Breast epithelium (tissue), 4 donors: ENCODE data around the gene TENM4. TPM values are rescaled to one million over a fixed set of nuclear protein-coding genes. Genes with fewer than 3 reads are reported as not detected.

Experiments used
- DNase-seq, 2 donors: peaks; one replicate each; pipeline ENCODE4 v3.0.0-alpha.2; 2019; ENCODE audit warnings: low spot score in 2 of 2
- H3K27ac ChIP-seq, 2 donors: fragments of 200-600 bp; sonication (generic) in 1 of 2; one replicate each; pipeline ENCODE4 v1.5.1; 2016 to 2019; ENCODE audit warnings: mild to moderate bottlenecking in 1 of 2
- H3K27me3 ChIP-seq, 2 donors: fragments of 200-600 bp; sonication (generic) in 1 of 2; one replicate each; pipeline versions ENCODE4 v1.5.1 to v1.6.0; 2017 to 2019; ENCODE audit warnings: control low read depth in 1 of 2, mild to moderate bottlenecking in 1 of 2
- H3K36me3 ChIP-seq: fragments of 200-600 bp; one replicate; pipeline ENCODE4 v1.5.1; 2019
- H3K4me1 ChIP-seq, 2 donors: fragments of 200-600 bp; sonication (generic); one replicate each; pipeline ENCODE4 v1.5.1; 2016 to 2019; ENCODE audit warnings: control low read depth in 1 of 2
- H3K4me3 ChIP-seq, 3 donors: fragments of 200-600 bp; sonication (generic); 1 replicate in 2 of 3; 2 replicates in 1 of 3; pipeline ENCODE4 v1.5.1; 2016 to 2019; ENCODE audit warnings: mild to moderate bottlenecking in 3 of 3, moderate library complexity in 2 of 3
- H3K9me3 ChIP-seq, 2 donors: fragments of 200-600 bp; sonication (generic) in 1 of 2; one replicate each; pipeline ENCODE4 v1.5.1; 2016 to 2019; ENCODE audit warnings: control low read depth in 1 of 2
- POLR2A ChIP-seq: fragments of 450-650 bp; IDR thresholded peaks from one replicate; pipeline ENCODE4 v1.6.1; 2016; ENCODE audit warnings: antibody characterized with exemption, mild to moderate bottlenecking, moderate library complexity
- POLR2AphosphoS5 ChIP-seq, 3 donors: sonication (generic); formaldehyde crosslinking; IDR thresholded peaks; one replicate each; pipeline ENCODE4 v1.6.1; 2017; ENCODE audit warnings: antibody characterized with exemption in 3 of 3
- intact Hi-C: fragments of 100-400 bp; cut with DNase I; formaldehyde crosslinking; loops from one replicate; pipeline ENCODE4 v1.15.1; 2023; ENCODE audit warnings: low total_unique reads
- total RNA-seq, 3 donors: library from RNA; depleted of rRNA; stranded (reverse); fragments of >200 nt; gene quantifications; one replicate each; pipeline ENCODE4 v1.1.0, GENCODE V29; 2016
- TF ChIP-seq, protein P1 (sequence below), 3 donors: fragments of 450-650 bp; IDR thresholded peaks; one replicate each; pipeline ENCODE4 v1.5.1; 2016 to 2017; ENCODE audit warnings: antibody characterized with exemption in 3 of 3, mild to moderate bottlenecking in 3 of 3, moderate library complexity in 3 of 3

TENM4 gene
- total RNA-seq, 3 donors from 2014 or later = 0.29 to 7.9 (median 4.8) TPM

GRCh38 chr11:78762105-78762504 is 678.7 kb downstream of the TENM4 start:
- DNase-seq = no peak
- intact Hi-C loops = no loop called here
- Histone ChIP-seq H3K27me3 (no peaks in the 10 kb centered on the region), H3K4me3 (no peak overlapping the region), H3K9me3 (no peaks in the 10 kb centered on the region), H3K27ac (no peak overlapping the region), H3K4me1 (no peaks in the 10 kb centered on the region), H3K36me3 (no peaks in the 10 kb centered on the region)
- TF ChIP-seq POLR2AphosphoS5 (IDR thresholded peaks at IDR 0.05) (no peak), POLR2A (no peak)
- TF ChIP-seq, protein P1, sequence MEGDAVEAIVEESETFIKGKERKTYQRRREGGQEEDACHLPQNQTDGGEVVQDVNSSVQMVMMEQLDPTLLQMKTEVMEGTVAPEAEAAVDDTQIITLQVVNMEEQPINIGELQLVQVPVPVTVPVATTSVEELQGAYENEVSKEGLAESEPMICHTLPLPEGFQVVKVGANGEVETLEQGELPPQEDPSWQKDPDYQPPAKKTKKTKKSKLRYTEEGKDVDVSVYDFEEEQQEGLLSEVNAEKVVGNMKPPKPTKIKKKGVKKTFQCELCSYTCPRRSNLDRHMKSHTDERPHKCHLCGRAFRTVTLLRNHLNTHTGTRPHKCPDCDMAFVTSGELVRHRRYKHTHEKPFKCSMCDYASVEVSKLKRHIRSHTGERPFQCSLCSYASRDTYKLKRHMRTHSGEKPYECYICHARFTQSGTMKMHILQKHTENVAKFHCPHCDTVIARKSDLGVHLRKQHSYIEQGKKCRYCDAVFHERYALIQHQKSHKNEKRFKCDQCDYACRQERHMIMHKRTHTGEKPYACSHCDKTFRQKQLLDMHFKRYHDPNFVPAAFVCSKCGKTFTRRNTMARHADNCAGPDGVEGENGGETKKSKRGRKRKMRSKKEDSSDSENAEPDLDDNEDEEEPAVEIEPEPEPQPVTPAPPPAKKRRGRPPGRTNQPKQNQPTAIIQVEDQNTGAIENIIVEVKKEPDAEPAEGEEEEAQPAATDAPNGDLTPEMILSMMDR (IDR thresholded peaks at IDR 0.05) = no peak

DNA sequence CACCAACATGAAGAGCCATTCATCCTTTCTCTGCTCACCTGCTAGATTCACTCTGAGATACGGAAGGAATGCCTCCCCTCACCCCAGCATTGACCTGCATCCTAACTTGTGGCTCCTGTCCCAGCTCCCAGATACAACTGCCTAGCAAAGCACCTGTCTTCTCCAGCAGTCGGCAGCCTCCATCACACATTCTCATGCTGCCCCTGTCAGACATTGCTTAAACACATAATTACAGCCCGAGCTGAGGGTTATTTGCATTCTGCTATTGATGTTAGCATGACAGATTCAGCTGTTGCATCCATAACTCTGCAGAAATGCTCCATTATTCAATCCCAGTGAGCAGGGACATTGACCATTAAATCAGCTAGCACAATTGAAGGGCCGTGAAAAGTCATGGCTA is 681.8 kb downstream of the TENM4 start:
- Histone ChIP-seq H3K4me1 (no peaks in the 10 kb centered on the region), H3K4me3 (no peak overlapping the region), H3K36me3 (no peaks in the 10 kb centered on the region), H3K27ac (no peak overlapping the region), H3K27me3 (no peaks in the 10 kb centered on the region), H3K9me3 (no peaks in the 10 kb centered on the region)
- TF ChIP-seq POLR2AphosphoS5 (IDR thresholded peaks at IDR 0.05) (no peak), POLR2A (no peak)
- TF ChIP-seq, protein P1 (IDR thresholded peaks at IDR 0.05) = no peak
- DNase-seq = no peak
- intact Hi-C loops = no loop called here

GRCh38 chr11:78753297-78753696 is 687.5 kb downstream of the TENM4 start:
- DNase-seq = no peak
- TF ChIP-seq POLR2AphosphoS5 (IDR thresholded peaks at IDR 0.05) = no peak
- no peak for TF ChIP-seq POLR2A
- TF ChIP-seq, protein P1 (IDR thresholded peaks at IDR 0.05) = no peak
- no peak overlapping the region for H3K27ac ChIP-seq

DNA sequence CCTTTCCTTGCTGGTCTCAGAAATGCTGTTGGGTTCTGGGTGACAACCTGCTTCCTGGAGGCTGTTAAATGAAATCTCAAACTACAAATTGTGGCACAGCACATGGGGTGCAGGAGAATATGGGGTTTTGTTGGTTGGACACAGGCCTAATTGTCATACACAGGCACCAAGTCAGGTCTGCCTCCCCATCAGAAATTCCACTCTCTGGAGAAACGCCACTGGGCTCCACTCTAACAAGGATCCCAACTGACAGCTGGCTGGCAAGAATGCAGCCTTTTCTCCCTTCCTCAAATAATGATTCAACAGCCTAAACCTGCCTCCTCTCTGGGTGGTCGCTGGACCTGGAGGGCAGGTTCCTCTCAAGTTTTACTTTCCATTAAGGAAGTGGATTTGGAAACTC is 688.3 kb downstream of the TENM4 start:
- H3K27ac ChIP-seq = no peak overlapping the region
- no peak for DNase-seq
- H3K4me3 ChIP-seq = no peak overlapping the region
- TF ChIP-seq, protein P1 (IDR thresholded peaks at IDR 0.05) = no peak
- TF ChIP-seq POLR2A (no peak), POLR2AphosphoS5 (IDR thresholded peaks at IDR 0.05) (no peak)
- H3K36me3 ChIP-seq = no peaks in the 10 kb centered on the region
- no peaks in the 10 kb centered on the region for H3K9me3 ChIP-seq
- H3K4me1 ChIP-seq = no peaks in the 10 kb centered on the region
- intact Hi-C loops = no loop called here
- no peaks in the 10 kb centered on the region for H3K27me3 ChIP-seq

More at GRCh38 chr11:78753297-78753696, 687.5 kb downstream of the TENM4 start:
- no peaks in the 10 kb centered on the region for H3K36me3 ChIP-seq
- no peaks in the 10 kb centered on the region for H3K4me1 ChIP-seq
- no peaks in the 10 kb centered on the region for H3K9me3 ChIP-seq
- intact Hi-C loops = no loop called here
- H3K27me3 ChIP-seq = no peaks in the 10 kb centered on the region
- H3K4me3 ChIP-seq = no peak overlapping the region

DNA sequence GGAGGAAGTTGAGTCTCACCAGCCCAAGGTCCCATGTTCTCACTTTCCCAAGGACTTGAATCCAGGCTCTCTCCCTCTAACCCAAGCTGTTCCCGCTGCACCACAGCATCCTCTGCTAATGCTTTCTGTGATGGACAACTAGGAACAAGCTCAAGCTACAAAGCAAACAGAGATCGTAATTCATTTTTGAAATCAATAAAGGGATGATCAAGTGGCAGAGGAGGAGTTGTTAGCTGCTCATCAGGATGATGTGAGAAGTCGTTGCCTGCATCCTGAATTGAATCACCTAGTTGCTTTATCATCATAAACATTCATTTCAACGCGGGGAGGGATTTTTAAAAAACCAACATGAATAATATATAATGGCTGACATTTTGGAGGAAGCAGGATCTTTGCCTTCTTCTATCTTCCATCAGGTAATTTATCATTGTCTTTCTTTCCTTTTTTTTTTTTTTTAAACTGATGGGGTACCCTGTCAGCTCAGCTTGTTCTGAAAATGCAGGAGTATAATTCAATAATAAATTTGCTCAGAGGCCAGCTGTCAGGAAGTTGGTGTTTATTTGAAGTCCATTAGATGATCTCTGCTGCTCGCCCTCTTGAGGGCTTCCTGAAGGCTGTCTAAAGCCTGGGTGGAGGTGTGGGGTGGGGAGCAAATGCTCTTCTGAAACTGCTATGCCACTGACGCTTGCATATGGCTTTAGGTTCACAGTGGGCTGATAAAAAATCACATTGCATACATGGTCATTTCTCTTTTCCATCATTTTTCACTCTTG is 691.7 kb downstream of the TENM4 start:
- H3K9me3 ChIP-seq = no peaks in the 10 kb centered on the region
- no peak overlapping the region for H3K4me3 ChIP-seq
- intact Hi-C loops = no loop called here
- H3K27ac ChIP-seq = no peak overlapping the region
- TF ChIP-seq POLR2AphosphoS5 (IDR thresholded peaks at IDR 0.05) (no peak), POLR2A (no peak)
- TF ChIP-seq, protein P1 (IDR thresholded peaks at IDR 0.05) = no peak
- no peaks in the 10 kb centered on the region for H3K27me3 ChIP-seq
- DNase-seq = no peak
- H3K4me1 ChIP-seq = no peaks in the 10 kb centered on the region
- H3K36me3 ChIP-seq = no peaks in the 10 kb centered on the region
